ENCODE measurements around the gene TSPOAP1. TPM values are rescaled to one million over a fixed set of nuclear protein-coding genes. Genes with fewer than 3 reads are reported as not detected.

TSPOAP1 gene
- total RNA-seq, 1 donor from 2014 or later, result 0.16 TPM

DNA sequence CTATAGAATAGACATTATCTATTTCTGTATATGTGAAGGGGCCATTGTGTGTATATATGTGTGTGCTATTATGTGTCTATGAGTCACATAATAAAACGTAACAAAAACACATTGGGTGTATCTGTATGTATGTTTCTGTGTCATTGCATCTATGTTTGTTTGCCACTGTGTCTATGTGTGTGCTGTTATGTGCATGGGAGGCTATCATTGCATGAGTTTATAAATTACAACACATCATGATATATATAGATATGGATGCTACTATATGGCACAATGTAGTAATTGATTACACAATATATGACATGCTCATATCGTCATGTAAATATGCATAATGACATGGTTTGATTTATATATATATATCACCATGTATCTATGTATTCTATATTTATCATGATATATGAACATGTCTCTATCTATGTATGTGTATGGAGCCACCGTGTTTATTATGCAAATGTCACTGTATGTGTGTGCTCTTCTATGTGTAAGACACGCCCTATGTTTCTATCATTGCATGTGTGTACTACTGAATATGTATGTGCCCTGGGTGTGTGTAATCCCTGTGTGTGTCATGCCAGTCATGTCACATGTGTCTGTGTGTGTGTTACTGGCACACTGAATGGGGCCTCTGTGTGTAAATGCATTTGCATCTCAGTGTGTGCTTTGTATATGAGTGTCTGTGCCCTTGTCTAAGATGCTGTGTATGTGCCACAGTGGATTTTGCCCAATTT lies 1.4 kb upstream of the TSPOAP1 start:
- no peak for DNase-seq (ENCODE audit: low read depth)

DNA sequence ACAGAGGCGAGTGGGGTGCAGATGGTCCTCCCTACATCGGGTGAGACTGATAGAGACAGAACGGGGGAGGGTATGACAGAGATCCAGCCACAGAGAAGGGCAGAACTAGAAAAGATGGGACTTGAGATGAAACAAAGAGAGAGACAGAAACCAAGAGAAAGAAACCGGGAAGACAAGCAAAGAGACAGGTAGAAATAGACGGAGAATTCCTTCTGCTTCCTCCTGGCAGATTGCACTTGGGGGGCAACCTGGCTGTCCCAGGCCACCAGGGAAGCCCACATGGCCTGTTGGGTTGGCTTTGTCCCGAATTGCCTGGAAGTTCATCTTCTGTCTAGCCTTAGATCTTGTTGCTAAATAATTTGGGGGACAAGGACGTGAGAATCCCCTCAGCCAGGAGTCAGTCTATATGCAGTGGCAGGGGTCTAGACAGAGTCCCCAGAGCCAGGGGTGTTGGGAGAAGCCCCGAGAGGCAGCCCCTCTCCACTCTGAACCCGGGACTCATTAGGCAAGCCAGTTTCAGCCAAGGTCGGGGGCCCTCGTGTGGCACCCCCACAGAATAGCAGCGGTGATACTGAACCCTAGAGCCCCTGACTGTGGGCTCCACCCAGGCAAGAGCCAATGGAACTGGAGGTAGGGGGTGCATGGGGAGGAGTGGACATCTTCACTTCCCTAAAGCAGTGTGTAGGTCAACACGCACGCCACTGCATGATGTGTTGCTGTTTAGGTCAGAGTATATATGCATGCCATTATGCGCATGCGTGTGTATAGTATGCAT lies 627 bp upstream of the TSPOAP1 start:
- DNase-seq (ENCODE audit: low read depth), result no peak

DNA sequence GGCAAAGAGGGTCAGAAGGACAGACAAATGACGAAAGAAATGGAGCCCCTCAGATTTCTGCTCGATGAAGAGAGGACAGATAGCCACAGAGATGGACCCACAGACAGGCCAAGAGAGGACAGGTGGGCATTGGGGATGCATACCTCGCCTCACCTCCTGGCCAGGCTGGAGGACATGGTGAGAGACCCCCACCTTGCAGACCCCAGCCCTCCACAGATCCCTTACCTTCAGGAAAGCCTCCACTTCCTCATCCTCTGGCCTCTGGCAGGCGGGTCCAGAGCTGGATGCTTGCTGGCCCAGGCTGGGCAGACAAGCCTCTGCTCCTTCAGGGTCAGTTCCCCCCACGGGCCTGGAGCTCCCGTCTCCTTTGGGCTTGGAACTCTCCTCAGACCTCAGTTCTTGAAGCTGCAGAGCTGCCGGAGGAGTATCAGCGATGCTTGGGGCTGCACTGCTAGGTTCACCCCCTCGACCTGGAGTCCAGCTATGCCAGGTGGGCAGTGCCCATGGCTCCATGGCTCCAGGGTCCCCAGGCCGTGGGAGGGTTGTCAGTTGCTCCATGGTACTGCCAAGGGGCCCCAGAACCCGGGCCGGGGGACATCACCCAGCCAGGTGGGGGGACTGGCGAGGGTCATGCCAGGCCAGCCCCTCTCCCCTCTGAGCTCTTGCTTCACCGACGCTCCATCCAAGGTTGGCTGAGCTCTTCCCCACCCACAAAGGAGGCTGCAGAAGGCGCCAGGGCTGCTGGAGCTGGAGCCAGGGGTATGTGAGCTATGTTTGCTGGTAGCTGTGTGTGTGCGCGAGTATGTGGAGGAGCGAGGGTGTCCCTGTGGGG lies 1.0 kb downstream of the TSPOAP1 start:
- DNase-seq (ENCODE audit: low read depth), result no peak

DNA sequence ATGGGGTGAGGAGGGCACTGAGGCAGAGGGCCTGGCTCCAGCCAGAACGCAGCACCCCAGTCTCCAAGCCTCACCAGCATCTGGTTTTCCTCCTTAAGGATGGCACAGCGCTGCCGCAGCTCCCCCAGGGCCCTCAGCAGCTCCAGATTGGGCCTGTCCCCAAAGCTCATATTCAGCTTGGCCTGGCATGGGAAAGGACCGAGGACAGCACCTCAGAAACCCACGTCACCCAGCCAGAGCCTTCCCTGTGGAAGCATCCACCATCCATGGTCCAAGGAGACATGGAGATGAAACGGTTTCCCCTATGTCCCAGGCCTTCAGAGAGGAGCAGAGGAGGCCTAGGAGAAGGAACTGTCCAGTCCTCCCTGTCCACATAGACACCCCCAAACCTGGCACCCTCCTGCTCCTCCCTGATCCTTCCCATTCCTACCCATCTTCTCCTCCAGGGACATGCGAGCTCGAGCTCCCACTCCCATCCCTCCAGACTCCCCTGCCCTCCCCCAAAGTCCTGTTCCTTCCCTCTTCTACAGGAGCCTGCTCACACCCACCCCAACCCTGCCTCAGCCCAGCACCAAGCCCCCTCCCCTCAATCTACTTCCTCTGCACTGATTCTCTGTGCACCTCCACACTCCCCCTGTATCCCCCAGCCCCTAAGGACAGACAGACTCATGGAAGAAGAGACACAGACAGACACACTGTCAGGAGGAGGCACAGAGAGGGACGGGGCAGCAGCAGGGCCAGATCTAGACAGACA lies 1.8 kb downstream of the TSPOAP1 start:
- DNase-seq (ENCODE audit: low read depth), result no peak

DNA sequence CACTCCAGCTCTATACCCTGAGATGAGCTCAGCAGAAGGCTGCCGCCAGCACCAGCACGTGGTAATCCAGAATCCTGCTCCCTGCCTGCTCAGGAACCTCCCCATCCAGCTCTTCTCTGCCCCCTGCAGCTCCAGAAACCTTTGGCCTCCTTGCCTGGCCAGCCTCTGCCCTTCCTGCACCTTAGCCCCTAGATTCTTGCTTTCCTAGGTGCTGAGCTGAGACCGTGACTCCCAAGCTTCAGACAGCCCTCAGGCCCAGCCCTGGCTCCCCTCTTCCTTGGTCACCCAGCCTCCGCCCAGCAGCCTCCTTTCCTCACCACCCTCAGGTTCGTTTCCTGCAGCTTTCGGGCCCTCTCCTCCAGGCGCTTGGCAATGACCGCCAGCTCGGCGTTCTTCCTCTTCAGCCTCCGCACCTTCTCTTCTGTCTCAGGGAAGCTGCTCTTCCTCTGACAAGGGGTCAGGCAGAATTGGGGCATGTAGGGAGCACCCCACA lies 2.6 kb downstream of the TSPOAP1 start:
- no peak for DNase-seq (ENCODE audit: low read depth)

DNA sequence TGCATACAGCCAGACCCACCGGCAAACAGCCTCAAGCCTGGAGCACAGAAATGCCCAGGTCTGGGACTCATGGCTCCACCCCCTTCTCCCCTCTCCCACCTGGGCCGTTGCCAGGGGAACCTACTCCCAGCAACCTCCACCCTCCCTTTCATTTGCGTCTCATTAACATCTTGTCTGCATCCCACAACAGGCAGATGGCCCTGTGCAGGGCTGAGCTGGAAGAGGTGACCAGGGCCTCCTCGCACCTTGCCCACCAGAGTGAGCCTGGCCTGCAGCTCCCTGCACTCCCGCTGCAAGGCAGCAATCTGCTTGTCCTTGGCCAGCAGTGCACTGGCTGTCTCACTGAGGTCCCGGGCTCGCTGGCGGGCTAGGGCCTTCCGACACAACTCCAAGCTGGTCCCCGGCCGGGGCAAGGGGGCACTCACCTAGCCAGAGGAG lies 3.3 kb downstream of the TSPOAP1 start:
- no peak for DNase-seq (ENCODE audit: low read depth)

- DNase-seq (ENCODE audit: low read depth), result no peak
Measured at GRCh38 chr17:58324409-58325288, 3.9 kb downstream of the TSPOAP1 start.

GRCh38 chr17:58324056-58324408 lies 4.6 kb downstream of the TSPOAP1 start:
- no peak for DNase-seq (ENCODE audit: low read depth)

GRCh38 chr17:58323366-58324055 lies 5.1 kb downstream of the TSPOAP1 start:
- DNase-seq (ENCODE audit: low read depth), result no peak

DNA sequence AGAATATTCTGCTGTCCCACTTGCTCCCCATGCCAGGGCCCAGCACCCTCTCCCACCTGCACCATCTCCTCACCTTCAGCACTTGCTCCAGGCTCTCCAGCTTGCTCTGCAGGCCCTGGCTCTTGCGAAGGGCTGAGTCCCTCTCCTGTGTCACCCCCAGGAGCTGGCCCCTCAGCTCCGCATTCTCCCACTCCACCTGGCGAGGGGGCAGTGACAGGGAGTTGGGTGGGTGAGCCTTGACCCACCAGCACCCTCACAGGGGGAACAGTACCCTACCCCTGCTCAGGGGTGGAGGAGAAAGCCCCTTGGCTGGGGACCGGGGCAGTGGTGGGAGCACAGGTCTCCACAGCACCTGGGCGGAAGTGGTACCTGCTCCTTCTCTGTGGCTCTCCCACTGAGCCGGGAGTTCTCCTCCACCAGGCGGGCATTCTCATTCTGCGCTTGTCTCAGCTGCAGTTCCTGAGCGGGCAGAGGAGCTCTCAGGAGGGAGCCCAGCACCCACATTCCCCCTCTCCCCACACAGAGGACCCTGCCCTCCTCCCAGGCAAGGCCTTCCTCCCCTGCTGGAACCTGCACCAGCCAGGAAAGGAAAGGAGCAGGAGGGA lies 5.9 kb downstream of the TSPOAP1 start:
- no peak for DNase-seq (ENCODE audit: low read depth)

GRCh38 chr17:58321571-58322525 lies 6.7 kb downstream of the TSPOAP1 start:
- DNase-seq (ENCODE audit: low read depth), result no peak

DNA sequence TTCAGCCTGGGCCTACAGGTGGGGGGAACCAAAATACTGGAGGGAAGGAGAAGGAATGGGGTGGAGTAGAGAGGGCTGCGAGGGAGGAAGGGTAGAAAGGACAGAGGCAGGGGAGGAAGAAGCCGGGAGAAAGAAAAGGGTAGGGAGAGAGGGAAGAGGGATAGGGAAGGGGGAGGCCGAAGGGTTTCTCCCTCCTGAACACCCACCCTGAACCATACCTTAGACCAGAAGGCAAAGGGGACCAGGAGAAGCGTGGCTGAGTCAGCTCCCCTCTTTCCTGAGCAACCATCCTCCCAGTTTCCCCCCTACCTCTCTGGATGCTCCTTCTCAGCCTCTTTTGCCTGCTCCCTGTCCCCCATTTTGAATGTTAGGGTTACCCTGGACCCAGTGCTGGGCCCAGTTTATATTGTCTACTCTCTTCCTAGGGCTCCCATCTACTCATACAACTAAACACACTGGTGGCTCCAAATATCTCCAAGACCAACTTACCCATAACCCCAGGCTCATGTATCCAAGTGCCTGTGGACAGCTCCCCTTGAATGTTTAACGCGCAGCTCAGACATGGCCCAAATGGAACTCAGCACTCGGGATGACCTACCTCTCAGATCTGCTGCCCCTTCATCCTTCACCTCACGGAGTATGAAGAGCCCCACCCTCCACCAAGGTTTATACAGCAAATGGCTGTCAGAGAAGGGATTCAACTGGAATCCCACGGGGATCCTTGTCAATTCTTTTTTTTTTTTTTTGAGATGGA lies 7.8 kb downstream of the TSPOAP1 start:
- no peak for DNase-seq (ENCODE audit: low read depth)

GRCh38 chr17:58320163-58320558 lies 8.4 kb downstream of the TSPOAP1 start:
- no peak for DNase-seq (ENCODE audit: low read depth)

DNA sequence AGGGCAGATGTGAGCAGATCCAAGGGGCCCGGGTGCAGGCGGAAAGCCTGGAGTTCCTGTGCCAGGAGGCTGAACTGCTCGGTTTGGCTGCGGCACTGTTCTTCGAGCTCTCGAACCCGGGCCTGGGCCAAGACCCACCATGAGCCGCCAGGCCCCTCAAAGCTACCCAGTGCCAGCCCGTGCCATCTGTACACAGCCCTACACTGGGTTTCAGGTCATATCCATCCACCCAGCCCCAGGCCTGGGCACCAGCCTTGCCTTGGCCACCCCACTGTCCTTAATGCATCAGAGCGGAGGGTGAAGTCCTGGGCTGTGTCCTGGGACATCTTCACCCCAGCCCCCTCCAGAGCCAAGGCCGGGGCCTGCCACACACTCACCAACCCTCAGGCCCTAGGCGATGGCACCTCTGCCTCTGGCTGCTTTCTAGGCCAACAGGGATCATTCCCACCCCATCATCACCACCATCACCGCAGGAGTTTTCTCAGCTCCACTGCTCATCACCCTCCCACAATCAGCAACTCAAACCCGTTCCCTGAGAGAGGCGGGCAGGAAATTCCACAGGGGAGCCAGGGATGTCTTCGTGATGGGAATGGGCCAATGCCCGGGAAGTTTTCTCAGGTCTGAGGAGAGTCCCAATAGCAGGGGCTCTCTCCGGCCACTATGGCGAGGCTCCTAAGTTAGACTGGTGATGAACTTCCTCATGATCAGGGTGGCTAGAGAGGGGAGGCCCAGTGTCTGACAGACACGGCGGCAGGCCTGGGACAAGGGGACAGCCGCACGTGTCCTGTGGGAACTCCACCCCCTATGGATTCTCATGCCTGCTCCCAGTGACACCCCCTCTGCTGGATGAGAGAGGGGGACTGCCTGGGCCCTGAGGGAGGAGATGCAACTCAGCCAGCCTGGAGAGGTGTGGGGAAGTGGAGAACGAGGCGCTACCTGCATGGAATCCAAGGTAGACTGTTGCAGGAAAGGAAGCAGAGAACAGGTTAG lies 9.1 kb downstream of the TSPOAP1 start:
- no peak for DNase-seq (ENCODE audit: low read depth)

DNA sequence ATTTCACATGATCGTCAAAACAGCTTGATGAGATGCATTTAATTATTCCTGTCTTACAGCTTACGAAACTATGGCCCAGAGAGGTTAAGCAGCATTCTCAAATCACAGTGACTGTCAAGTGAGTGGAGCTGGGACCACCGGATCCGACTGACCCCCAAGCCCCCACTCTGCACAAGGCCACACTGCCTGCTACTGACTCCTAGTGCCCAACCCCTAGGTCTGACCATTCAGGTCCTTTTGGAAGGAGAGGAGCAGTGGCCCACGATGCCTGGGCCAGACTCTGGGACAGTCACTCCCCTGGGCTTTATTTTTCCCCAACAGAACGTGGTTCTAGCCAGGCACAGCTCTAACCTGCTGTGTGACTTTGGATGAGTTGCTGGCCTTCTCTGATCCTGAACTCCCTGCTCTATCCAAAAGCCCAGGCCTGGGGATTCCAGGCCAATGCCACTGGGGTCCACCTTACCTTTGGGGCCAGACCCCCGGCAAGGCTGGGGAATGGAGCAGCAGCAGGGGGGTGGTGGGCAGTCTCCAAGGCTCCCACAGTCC lies 9.9 kb downstream of the TSPOAP1 start:
- DNase-seq (ENCODE audit: low read depth), result no peak

Data from myocyte (in vitro differentiated cells).